ENCODE data around the gene BNC1.
A peak's percentile ranks its signal among the peaks of the same experiment; 100 is the strongest.

The BNC1 gene

GRCh38 chr15:83284559-83285283 lies at the start of gene BNC1:
BNC1 (minus strand) TSS chr15:83284664; CDS start chr15:83284628, 36 bp downstream.
- no peak for DNase-seq (ENCODE audit: low read depth)

GRCh38 chr15:83327041-83327440 lies 42.6 kb upstream of the BNC1 start:
- no peak for DNase-seq (ENCODE audit: low read depth)

GRCh38 chr15:83324799-83325198 lies 40.3 kb upstream of the BNC1 start:
- DNase-seq (ENCODE audit: low read depth): no peak

DNA sequence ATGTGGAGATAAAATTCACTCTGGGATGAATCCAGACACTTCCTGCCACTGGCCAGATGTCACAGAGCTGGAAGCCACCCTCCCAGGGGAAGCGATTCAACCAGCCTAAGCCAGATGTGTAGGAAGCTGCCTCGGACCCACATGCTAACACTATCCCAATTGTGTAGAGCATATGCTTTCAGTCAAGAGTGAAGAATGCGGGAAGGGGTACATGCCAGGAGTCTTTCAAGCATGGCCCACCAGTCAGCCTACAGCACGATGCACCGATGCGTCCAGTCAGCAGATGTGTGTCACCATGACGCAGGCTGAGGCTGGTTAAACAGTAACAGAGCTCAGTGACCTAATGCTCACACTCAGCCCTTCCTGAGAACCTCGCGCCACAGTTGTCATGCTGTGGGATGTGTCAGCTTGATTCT lies 38.8 kb upstream of the BNC1 start:
- peak; percentile 90 for DNase-seq (ENCODE audit: low read depth)

DNA sequence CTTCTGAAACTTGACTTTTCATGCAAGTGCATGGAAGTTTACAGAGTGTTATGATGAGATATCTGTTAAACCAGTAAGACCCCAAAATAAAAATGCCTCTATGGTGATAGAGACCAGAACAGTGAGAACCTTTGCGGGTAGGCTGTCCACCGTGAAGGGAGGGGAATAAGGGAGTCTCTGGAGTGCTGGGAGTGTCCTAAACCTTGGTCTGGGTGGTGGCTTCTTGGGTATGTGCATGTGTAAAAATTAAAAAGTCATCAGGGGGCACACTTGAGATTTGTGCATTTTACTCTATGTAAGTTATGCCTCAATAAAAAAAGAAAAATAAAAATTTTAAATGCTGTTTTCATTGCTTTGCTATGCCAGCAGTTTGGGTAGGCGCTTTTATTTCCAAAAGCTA lies 38.2 kb upstream of the BNC1 start:
- no peak for DNase-seq (ENCODE audit: low read depth)

DNA sequence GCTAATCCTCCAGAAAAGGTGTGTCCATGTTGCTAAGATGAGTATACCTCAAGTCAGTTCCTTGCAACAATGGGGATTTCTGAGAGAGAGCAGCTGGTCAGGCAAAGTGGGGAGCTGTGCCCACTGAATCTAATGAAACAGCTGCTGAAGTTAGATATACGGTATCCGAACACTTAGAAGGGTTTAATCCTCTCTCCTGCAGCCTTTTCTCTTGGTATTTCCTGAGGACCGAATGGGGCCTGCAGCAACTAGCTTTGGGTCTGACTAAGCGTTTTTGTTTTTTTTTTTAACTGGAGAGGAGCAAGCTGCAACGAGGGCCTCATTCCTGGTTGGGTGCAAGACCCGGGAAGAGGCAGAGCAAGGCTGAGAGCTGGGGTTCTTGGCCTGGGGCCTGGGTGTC lies 37.6 kb upstream of the BNC1 start:
- no peak for DNase-seq (ENCODE audit: low read depth)

DNA sequence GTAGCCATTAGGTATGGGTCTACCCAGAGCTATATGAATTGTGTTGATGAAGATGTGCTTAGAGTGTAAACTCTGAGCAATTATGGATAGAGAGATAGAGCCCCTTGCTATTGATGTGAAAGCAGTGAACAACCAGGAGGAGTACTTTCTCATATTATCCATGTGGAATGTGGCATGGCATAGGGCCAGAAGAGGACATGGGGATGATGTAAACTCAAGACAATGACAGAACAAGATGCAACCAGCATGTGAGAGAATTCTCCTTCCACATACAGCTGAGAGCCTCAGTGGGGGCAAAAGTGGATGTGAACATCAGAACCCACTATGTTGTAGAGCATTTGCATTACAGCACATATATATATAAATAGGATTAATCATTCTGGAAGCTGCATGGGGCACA lies 36.4 kb upstream of the BNC1 start:
- DNase-seq (ENCODE audit: low read depth): no peak

DNA sequence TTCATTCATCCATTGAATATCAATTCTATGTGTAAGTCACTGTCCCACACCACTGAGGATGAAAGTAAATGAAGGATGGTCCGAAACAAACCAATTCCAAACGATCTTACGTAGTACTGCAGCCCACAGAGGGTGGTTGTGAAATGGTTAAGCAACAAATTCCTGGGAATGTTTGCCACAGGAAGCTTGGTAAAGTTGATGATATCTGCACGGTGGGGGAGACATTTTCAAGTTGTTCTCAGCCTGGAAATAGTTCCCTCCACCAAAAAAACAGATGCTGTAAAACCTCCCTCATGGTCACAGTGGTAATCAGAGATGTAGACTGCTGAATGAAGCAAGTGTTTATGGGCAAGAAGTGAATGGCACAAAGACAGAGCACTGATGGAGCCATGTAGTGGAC lies 35.9 kb upstream of the BNC1 start:
- DNase-seq (ENCODE audit: low read depth): peak; percentile 32

DNA sequence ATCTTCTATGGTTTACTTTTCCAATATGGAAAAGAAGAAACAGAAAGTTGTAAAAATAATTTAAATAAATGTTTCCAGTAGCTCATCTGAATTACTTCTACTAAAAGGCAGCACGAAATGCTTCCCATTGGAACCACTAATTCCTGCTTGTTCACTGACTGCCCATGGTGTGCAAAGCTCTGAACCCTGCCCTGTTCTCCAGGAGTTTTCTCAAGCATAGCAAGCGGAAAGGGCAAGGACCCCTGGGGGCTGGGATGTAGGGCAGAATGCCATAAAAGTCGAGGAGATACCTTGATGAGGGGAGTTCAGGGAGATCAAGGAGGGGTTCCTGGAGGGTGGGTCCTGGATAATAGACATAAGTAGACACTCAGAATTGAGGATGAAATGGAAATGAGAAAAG lies 35.3 kb upstream of the BNC1 start:
- DNase-seq (ENCODE audit: low read depth): no peak

DNA sequence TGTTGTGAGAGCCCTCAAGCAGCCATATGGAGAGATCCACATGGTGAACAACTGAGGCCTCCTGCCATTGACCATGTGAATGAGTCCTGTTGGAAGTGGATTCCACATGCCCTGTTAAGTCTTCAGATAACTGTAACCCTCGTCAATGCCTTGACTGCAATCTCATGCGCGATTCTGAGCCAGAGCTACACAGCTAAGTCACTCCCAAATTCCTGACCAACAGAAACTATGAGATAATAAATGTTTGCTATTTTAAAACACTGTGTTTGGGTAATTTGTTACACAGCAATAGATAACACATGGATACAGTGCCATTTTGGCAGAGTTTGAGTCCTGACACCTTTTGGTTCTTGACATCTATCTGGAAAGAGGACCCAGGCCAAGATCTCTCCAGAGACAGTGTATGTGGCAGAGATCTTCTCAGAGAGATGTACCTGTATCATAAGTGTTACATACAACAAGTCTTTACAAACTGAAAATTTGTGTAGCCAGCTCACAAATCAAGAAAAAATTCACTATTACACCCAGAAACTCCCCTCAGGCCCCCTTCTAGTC lies 34.5 kb upstream of the BNC1 start:
- no peak for DNase-seq (ENCODE audit: low read depth)

- no peak for DNase-seq (ENCODE audit: low read depth)
These were observed 33.6 kb upstream of the BNC1 start for GRCh38 chr15:83318036-83318435.

GRCh38 chr15:83312071-83312470 lies 27.6 kb upstream of the BNC1 start:
- DNase-seq (ENCODE audit: low read depth): no peak

DNA sequence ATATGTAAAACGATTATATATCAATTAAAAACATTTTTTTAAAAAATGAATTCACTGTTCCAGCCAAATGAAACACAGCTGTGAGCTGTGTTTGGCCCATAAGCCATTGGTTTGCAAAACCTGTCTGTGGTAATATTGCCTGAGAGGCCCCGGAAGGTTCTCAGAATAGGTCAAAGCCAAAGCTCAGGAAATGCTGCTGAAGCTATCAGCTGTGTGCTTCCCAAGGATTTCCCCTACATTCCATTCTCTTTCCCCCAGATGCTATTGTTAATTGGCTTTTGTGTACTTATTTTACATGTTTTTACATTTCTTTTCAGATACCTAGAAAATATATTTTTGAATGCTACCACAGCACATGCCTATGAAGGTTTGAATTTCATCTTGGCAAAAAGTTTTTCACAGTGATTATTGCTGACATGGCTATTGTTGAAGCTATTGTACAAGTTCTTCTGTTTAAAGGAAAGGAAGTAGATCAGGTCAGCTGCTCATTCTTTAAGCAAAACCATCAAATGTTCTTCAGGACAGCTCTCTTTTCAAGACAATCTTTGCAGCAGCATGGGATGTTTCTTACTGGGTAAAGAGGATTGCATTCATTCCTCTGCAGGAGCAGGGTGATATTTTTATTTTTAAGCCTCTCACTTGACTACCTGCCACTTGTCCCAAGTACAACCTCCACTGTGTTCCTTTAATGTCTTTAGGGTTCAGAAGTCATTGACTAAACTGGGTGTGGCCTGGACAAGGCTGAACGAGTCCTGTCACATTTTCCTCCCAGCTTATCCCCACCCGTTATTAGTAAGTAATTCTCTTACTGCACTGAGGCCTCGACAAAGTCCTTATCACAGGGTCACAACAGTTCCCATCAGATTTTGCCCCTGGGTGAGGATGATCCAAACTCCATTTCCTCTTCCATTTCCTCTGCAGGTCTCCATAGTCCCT lies 26.3 kb upstream of the BNC1 start:
- no peak for DNase-seq (ENCODE audit: low read depth)

DNA sequence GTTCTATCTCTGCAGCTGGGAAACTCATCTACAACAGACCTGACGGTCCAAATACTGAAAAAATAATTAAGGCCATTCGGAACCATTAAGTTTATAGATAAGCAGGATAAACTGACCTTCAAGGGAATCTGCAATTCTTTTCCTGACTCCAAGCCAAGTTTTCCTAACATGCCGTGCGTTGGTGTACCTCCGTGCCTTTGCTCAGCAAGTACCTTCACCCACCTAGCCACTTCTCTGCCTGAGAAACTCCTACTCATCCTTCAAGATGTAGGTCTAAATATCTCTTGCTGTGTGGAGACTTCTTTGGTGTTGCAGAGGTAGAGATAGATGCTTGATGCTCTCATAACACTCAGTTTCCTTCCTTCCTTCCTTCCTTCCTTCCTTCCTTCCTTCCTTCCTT lies 24.2 kb upstream of the BNC1 start:
- no peak for DNase-seq (ENCODE audit: low read depth)

DNA sequence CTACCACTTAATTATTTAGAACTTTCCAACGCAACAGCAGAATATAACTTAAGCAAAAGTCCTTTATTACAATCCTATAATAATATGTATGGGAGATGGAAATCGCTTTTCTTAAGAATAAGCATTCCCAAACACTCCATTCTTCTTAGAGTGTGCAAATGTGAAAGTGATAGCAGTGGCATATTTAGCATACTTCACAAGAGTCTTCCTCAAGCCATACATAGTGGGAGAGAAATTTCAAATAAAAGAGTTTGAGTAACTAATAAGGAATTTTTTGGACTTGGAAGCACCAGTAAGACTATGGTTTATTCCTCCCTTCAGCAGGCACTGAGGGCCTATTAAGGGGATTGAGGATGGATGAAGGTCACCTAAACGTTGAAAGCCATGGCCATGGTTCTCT lies 22.1 kb upstream of the BNC1 start:
- DNase-seq (ENCODE audit: low read depth): no peak

DNA sequence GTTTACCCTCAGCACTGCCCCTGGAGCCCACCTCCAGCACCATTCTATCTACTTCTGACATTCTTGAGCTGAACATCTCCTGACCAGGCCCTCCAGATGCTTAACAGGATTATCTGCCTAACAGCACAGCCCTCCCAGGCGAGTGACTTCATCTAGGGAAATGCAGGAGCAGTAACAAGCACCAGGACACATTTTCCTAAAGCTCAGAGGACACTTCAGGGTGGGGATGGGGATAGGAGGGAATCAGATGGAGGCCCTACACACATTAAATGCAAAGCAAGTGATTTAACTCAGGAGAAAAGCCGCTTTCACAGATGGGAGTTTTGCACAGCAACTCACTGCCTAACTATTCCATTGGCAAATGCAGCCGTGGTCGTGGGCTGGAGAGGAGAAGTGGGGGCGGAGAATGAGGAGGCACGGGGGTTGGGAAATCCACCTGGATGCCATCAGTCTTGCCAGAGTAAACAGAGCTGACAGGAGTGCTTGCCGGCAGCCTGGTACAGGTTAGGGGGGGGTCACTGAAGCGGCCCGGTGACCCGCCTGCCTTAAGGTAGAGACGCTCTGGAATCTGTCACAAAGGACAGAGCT lies 21.3 kb upstream of the BNC1 start:
- DNase-seq (ENCODE audit: low read depth): no peak

GRCh38 chr15:83304861-83305703 lies 20.6 kb upstream of the BNC1 start:
- no peak for DNase-seq (ENCODE audit: low read depth)

DNA sequence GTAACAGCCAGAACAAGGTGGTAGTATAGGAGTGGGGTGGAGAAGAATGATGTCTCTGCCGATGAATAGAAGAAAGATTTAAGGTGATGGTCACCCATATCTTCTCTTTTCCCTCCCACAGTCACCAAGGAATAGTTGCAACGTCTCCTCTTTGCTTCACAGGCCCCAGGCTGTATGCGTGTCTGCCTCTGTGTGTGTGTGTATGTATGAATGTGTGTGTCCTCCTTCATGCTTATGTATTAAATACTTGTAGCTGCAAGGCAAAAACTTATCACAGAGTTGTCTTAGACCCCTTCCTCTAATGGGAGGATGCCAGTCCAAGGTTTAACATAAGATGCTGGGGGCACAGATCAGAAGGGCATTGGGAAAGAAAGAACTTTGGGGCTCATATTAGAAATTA lies 19.1 kb upstream of the BNC1 start:
- no peak for DNase-seq (ENCODE audit: low read depth)

DNA sequence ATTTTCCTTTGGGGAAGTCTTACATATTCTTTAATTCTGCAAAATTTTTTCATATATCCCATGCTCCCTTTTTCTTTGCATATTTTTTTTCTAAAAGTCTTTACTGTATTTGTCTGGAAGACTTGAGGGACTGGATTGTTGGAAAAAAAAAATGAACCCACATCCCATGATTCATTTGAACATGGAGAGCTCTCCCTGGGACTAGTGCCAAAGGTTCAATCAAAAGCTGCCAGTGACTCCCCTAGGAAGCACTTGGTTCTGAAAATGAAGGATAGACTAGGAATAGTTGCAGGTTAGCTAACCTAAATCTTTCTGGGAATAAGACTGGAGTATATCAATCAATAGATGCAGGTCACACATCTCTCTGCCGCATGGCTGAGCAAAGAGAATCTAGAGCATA lies 16.4 kb upstream of the BNC1 start:
- no peak for DNase-seq (ENCODE audit: low read depth)

- no peak for DNase-seq (ENCODE audit: low read depth)
These were observed 15.0 kb upstream of the BNC1 start for GRCh38 chr15:83299462-83299861.

DNA sequence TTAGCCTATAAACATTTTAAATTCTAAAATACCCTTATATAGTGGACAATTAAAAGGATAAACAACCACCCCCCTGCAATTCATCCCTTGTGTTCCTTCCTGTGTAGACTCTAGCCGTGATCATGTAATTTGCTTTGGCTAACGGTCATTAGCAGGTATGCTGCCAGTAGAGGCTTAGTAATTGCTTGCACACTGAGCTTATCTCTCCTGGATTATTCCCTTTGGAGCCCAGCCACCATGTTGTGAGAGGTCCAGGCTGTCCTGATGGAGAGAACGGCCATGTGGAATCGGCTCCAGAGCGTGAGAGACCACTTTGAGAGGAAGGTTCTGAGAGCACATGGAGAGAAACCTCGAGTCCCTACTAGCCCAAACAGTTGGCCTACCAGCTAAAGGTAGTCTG lies 11.0 kb upstream of the BNC1 start:
- DNase-seq (ENCODE audit: low read depth): no peak

DNA sequence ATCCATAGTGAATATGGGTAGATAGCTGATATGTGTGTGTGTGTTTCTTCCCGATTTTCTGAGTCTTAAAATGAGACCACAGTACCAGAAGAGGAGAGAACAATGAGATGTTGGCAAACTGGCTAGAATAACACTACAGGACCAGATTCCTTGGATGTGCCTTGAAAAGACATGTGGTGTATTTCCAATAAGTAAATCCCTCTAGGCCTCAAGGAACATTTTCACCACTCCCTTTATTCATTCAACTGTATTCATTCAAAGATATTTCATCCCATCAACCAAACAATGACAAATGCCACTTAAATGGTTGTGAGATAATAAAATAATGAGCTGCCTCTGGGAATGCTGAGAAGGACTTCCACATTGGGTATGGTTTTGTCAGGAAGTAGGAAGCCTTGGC lies 8.7 kb upstream of the BNC1 start:
- DNase-seq (ENCODE audit: low read depth): no peak
